HepG2 (cell line): ENCODE data around the gene EPHA1. TPM values are rescaled to one million over a fixed set of nuclear protein-coding genes. Genes with fewer than 3 reads are reported as not detected.

ENCODE experiments used
- AKNA ChIP-seq: sonication (generic); formaldehyde crosslinking; IDR thresholded peaks from 2 replicates; pipeline ENCODE4 v1.4.0; 2020; ENCODE audit warnings: missing genetic modification reagents, borderline replicate concordance
- ATAD3A ChIP-seq: sonication (generic); formaldehyde crosslinking; IDR thresholded peaks from 2 replicates; pipeline ENCODE4 v1.4.0; 2020; ENCODE audit warnings: missing genetic modification reagents
- BRF2 ChIP-seq: sonication (generic); formaldehyde crosslinking; IDR thresholded peaks from 2 replicates; pipeline ENCODE4 v1.8.1; 2022; ENCODE audit warnings: mild to moderate bottlenecking, missing genetic modification reagents
- E2F5 ChIP-seq: sonication (generic); formaldehyde crosslinking; conservative IDR thresholded peaks from 2 replicates; pipeline ENCODE4 v1.4.0; 2020; ENCODE audit warnings: missing genetic modification reagents
- ELK4 ChIP-seq: sonication (generic); formaldehyde crosslinking; IDR thresholded peaks from 2 replicates; pipeline ENCODE4 v1.9.0; 2021; ENCODE audit warnings: missing genetic modification reagents, borderline replicate concordance
- HNRNPUL1 ChIP-seq: fragments of 200-400 bp; formaldehyde crosslinking; IDR thresholded peaks from 2 replicates; pipeline ENCODE4 v1.6.1; 2017; ENCODE audit warnings: low read depth, mild to moderate bottlenecking, low read length, moderate library complexity
- KDM6A ChIP-seq: IDR thresholded peaks from 2 replicates; pipeline ENCODE4 v1.6.1; 2016; ENCODE audit warnings: low read depth
- KLF15 ChIP-seq: sonication (generic); formaldehyde crosslinking; IDR thresholded peaks from 2 replicates; pipeline ENCODE4 v1.8.1; 2023; ENCODE audit warnings: borderline replicate concordance, mild to moderate bottlenecking, inconsistent platforms, missing genetic modification reagents, mixed read lengths
- MTA3 ChIP-seq: sonication (generic); formaldehyde crosslinking; IDR thresholded peaks from 2 replicates; pipeline ENCODE4 v1.4.0; 2020; ENCODE audit warnings: missing genetic modification reagents
- NCOA5 ChIP-seq: sonication (generic); formaldehyde crosslinking; IDR thresholded peaks from 2 replicates; pipeline ENCODE4 v1.4.0; 2020; ENCODE audit warnings: missing genetic modification reagents
- NR3C1 ChIP-seq: sonication (generic); formaldehyde crosslinking; IDR thresholded peaks from 2 replicates; pipeline ENCODE4 v1.4.0; 2020; ENCODE audit warnings: missing genetic modification reagents
- REXO4 ChIP-seq: sonication (generic); formaldehyde crosslinking; IDR thresholded peaks from 2 replicates; pipeline ENCODE4 v1.8.0; 2022; ENCODE audit warnings: missing genetic modification reagents, mild to moderate bottlenecking, borderline replicate concordance
- SMC3 ChIP-seq: IDR thresholded peaks from 2 replicates; pipeline ENCODE4 v1.6.1; 2011; ENCODE audit warnings: low read length, improper control_type of control experiment
- TEF ChIP-seq: sonication (generic); formaldehyde crosslinking; IDR thresholded peaks from 2 replicates; pipeline ENCODE4 v1.5.0; 2020; ENCODE audit warnings: missing genetic modification reagents
- ZBTB44 ChIP-seq: sonication (generic); formaldehyde crosslinking; IDR thresholded peaks from 2 replicates; pipeline ENCODE4 v1.4.0; 2020; ENCODE audit warnings: missing genetic modification reagents
- ZNF34 ChIP-seq: sonication (generic); formaldehyde crosslinking; IDR thresholded peaks from 2 replicates; pipeline ENCODE4 v1.4.0; 2020; ENCODE audit warnings: mild to moderate bottlenecking, missing genetic modification reagents, borderline replicate concordance
- ZNF446 ChIP-seq: sonication (generic); formaldehyde crosslinking; IDR thresholded peaks from 2 replicates; pipeline ENCODE4 v1.5.0; 2020; ENCODE audit warnings: mild to moderate bottlenecking, missing genetic modification reagents
- ZNF747 ChIP-seq: sonication (generic); formaldehyde crosslinking; IDR thresholded peaks from 2 replicates; pipeline ENCODE4 v1.8.1; 2023; ENCODE audit warnings: missing genetic modification reagents, mild to moderate bottlenecking, borderline replicate concordance
- ZSCAN25 ChIP-seq: sonication (generic); formaldehyde crosslinking; IDR thresholded peaks from 2 replicates; pipeline ENCODE4 v1.8.0; 2022; ENCODE audit warnings: mild to moderate bottlenecking, missing genetic modification reagents
- polyA plus RNA-seq, 8 experiments: library from polyadenylated mRNA; depleted of rRNA in 3 of 8; stranded (reverse) in 7 of 8; unstranded in 1 of 8; fragments of >200 nt; fragmentation: Illumina TruSeq in 4 of 8; extraction: Trizol in 4 of 8; gene quantifications; 2 replicates each; pipeline versions ENCODE4 v1.2.1 to v1.2.3, GENCODE V29; 2011 to 2016; ENCODE audit warnings: low read depth in 4 of 8, missing spikeins in 1 of 8, mixed read lengths in 1 of 8; ENCODE audit not compliant: insufficient read depth in 1 of 8
- total RNA-seq, 5 experiments: library from RNA; depleted of rRNA; stranded (reverse); fragments of >200 nt; fragmentation: Illumina TruSeq; extraction: Trizol; gene quantifications; 2 replicates each; pipeline ENCODE4 v1.2.3, GENCODE V29; 2016; ENCODE audit warnings: low read depth in 1 of 5

Gene EPHA1
- total and polyA plus RNA-seq, 2 of the 13 experiments (the other 11 are each of a cell fraction or from before 2014, with no cell fraction given), result 4.6 to 17.1 TPM

GRCh38 chr7:143393267-143394041 is 15.2 kb downstream of the EPHA1 start (continued):
- TF ChIP-seq BRF2 (CRISPR knock-in tag) (no peak), REXO4 (CRISPR knock-in tag) (no peak), TEF (CRISPR knock-in tag) (no peak), E2F5 (CRISPR knock-in tag) (no peak), ZNF747 (CRISPR knock-in tag) (no peak), KDM6A (CRISPR knock-in tag) (peak; percentile 84), AKNA (no peak), ZNF446 (peak; percentile 56; the same call in 1 of the 2 replicates), KLF15 (CRISPR knock-in tag) (no peak), MTA3 (no peak), NR3C1 (no peak), ZSCAN25 (peak; percentile 61; the same call in 1 of the 2 replicates), ATAD3A (CRISPR knock-in tag) (no peak), HNRNPUL1 (no peak), ZBTB44 (CRISPR knock-in tag) (no peak), NCOA5 (CRISPR knock-in tag) (no peak), ELK4 (CRISPR knock-in tag) (no peak), SMC3 (no peak), ZNF34 (no peak)
